ENCODE data around the gene BEND2.

Gene BEND2

DNA sequence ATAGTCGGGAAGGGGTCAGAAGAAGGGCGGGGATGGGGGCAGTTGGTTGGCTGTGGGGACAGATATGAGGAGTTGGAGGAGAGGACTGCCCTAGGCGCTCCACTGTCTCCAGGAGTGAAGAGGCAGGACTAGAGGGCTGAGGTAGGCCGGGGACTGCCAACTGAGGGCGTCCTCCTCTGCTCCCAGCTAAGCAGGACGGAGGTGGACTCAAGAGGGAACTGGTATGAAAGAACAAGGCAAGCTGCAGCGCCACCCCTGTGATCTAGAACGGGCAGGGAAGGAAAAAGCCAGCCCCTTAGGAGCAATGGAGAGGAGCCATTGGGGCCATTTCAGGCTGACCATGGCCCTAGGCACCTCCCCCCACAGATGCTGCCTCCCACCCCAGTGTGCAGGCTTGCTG is 14.0 kb downstream of the BEND2 start:
- CTCF ChIA-PET = no interaction called here
- DNase-seq (ENCODE audit: extremely low spot score) = no peak
- no peak for TF ChIP-seq CTCF (IDR thresholded peaks at IDR 0.05; ENCODE audit: control extremely low read depth, extremely low read depth, low read depth, missing control alignments)
- POLR2A ChIA-PET = no interaction called here

- ChIA-PET POLR2A (no interaction called here), CTCF (no interaction called here)
- TF ChIP-seq CTCF (IDR thresholded peaks at IDR 0.05; ENCODE audit: control extremely low read depth, extremely low read depth, low read depth, missing control alignments) = no peak
- no peak for DNase-seq (ENCODE audit: extremely low spot score)
Observed at GRCh38 chrX:18203631-18204030, 17.1 kb downstream of the BEND2 start.

DNA sequence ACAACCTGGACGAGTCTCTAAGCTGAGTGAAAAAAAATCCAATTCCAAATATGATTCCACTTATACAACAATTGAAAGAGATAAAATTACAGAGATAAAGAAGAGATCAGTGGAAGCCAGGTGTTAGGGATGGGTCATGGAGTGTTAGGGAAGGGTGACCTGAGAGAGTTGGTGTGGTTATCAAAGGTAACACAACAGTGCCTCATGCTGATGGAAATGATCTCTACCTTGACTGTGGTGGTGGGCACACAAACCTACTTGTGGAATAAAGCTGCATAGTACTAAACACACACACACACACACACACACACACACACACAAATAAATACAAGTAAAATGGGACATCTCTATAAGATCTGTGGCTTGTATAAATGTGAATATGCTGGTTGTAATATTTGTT is 26.0 kb downstream of the BEND2 start:
- POLR2A ChIA-PET = no interaction called here
- TF ChIP-seq CTCF (IDR thresholded peaks at IDR 0.05; ENCODE audit: control extremely low read depth, extremely low read depth, low read depth, missing control alignments) = no peak
- CTCF ChIA-PET = no interaction called here
- no peak for DNase-seq (ENCODE audit: extremely low spot score)

DNA sequence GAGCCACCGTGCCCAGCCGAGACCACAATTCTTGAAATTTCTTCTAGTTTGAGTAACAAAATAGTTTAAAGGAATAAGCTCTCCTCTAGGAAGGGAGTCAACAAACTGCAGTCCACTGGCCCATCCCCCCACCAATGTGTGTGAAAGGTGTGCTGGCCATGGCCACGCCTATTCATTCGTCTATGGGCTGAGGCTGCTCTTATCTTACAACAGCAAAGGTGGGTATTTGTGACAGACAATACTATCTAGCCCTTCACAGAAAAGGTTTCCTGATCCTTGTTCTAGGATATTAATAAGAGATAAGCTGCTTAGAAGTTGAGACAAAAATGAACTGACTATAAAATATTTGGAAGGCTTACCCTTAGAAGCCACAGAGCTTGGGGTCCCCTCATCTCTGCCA is 41.2 kb downstream of the BEND2 start:
- ChIA-PET POLR2A (no interaction called here), CTCF (no interaction called here)
- TF ChIP-seq CTCF (IDR thresholded peaks at IDR 0.05; ENCODE audit: control extremely low read depth, extremely low read depth, low read depth, missing control alignments) = no peak
- no peak for DNase-seq (ENCODE audit: extremely low spot score)

DNA sequence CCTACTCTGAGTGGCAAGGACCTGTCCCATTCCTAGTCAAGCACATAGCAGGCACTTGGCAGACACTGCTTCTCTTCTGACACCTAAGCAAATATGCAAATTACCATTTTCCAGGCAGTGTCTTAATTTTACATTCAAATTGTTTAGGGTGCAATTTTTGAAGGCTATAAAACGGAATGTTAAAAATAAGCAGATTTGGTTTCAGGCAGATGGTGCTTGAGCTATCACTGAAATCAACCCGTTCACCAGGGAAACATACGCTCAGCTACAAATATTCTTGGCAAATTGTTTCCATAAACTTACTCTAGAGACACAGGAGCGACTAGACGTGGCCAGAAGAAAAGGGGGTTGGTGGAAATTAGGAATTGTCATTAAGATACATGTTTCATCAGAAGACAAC is 45.7 kb downstream of the BEND2 start:
- no peak for TF ChIP-seq CTCF (IDR thresholded peaks at IDR 0.05; ENCODE audit: control extremely low read depth, extremely low read depth, low read depth, missing control alignments)
- CTCF ChIA-PET = no interaction called here
- DNase-seq (ENCODE audit: extremely low spot score) = no peak
- POLR2A ChIA-PET = no interaction called here

- ChIA-PET CTCF (no interaction called here), POLR2A (no interaction called here)
- no peak for DNase-seq (ENCODE audit: extremely low spot score)
- no peak for TF ChIP-seq CTCF (IDR thresholded peaks at IDR 0.05; ENCODE audit: control extremely low read depth, extremely low read depth, low read depth, missing control alignments)
Observed at GRCh38 chrX:18174209-18174608, 46.5 kb downstream of the BEND2 start.

DNA sequence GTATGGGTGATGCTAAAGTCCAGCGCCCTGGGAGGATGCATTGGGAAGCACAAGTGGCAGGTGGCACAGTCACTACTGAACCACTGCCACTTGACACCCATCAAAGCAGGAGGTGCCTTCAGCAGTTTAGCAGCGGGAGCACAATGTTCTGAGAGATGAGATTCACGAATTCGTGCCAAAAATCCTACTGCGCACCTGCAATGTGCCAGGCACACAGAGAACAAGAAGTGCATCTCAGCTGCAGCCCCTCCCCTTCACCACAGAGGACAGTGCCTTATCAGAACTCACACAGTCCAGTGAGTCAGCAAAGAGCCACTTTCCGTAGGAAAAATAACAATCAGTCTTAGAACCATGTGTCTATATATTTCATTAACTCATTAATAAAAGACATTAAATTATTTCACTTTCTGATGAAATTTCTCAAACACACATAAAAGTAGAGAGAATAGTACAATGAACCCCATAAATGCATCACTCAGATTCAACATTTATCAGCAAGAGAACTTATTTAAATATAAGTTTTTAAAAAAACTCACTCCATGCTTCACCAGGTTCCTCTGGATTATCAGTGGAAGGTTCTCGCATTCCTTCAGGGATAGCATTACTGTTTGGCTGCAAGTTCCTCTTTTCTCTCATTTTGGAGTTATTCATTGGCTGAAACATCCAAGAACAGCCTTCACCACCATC is 47.0 kb downstream of the BEND2 start:
- TF ChIP-seq CTCF (IDR thresholded peaks at IDR 0.05; ENCODE audit: control extremely low read depth, extremely low read depth, low read depth, missing control alignments) = no peak
- CTCF ChIA-PET = no interaction called here
- POLR2A ChIA-PET = no interaction called here
- DNase-seq (ENCODE audit: extremely low spot score) = no peak

Measured in GM10248 (cell line).